GM12873 (cell line): ENCODE data around the gene CCDC60.

ENCODE experiments used
- CTCF ChIP-seq: IDR thresholded peaks from 2 replicates; pipeline ENCODE4 v1.5.1; 2012; ENCODE audit warnings: low read depth, mild to moderate bottlenecking, moderate library complexity, low read length, control low read depth; ENCODE audit not compliant: insufficient read depth; ENCODE audit errors: missing control alignments

CCDC60 gene

GRCh38 chr12:119334430-119335170 lies at the start of gene CCDC60:
Gene CCDC60 (plus strand): TSS chr12:119334729. CDS start chr12:119335177, 448 bp downstream.
- TF ChIP-seq CTCF: no peak

DNA sequence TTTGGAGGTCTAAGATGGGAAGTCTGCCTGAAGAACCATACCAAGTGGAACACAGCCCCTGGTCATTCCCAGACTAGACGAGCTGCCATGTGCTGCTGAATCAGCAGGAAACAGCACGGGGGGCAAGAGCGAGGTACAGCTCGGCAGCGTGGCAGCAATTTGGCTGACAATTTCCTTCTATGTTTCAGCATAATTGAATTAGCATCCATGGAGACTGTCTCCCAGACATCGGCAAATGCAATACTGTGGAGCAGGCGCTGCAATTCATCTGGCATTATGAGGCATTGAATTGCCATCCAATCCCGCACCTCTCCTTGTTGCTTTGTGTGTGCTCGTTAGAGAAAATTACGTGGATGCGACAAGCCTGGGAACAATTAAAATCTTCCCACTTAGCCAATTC lies 46.0 kb upstream of the CCDC60 start:
- no peak for TF ChIP-seq CTCF

DNA sequence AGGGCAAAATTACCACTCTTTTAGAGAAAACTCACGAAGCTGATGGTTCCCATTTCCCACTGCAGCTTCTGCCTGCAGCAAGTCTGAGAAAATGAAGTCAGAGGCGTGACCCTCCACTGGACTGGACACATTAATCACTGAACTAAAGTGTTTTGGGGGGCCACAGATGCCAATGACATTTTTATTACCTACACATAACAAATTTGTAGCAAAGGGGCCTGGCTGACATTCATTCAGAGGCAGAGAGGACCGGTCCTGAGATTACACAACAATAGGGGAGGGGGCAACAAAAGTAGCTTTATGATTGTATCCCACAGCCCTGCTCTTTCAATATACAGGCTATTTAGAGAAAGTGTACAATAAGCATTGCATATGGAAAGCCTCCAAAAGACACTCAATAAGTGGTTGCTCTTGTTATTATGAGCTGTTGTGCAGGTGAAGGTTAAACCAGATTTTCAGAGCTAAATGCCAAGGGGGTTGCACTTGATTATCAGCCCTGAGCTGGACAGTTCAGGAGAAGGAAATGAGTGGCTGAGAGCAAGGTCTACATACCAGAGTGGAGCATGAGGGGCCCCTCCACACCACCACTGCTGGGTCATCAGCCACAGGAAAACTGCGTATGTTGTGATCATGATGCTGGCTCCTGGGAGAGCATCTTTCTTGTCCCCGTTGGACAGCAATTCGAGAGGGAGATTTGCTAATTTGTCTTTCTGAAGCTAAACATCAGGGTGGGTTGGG lies 41.5 kb upstream of the CCDC60 start:
- TF ChIP-seq CTCF: no peak

DNA sequence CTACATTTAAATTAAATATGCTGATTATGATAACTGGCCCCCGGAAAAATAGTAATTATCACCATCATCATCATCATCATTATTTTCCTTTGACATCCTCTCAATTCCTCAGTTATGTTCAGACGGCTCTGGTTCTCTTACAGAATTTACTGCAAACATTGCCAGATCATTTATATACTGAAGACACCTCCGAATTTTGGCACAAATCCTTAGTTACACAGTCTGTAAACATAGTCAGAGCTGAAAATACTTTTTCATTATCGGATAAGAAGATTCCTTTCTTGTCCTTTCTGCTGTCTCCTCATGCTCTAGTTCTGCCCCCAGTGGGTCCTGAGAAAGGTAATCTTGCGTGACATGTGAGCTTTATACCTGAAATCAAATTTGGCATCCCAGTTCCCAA lies 40.3 kb upstream of the CCDC60 start:
- TF ChIP-seq CTCF: no peak

GRCh38 chr12:119296535-119296934 lies 38.0 kb upstream of the CCDC60 start:
- no peak for TF ChIP-seq CTCF

GRCh38 chr12:119299130-119299529 lies 35.4 kb upstream of the CCDC60 start:
- TF ChIP-seq CTCF: no peak

GRCh38 chr12:119301379-119301778 lies 33.1 kb upstream of the CCDC60 start:
- TF ChIP-seq CTCF: no peak
